WERI-Rb-1 (cell line): ENCODE measurements around the gene ANKRD2.

Experiments
- DNase-seq: peaks from one replicate; pipeline ENCODE4 v3.0.0-alpha.2; 2020
- H3K27ac ChIP-seq: fragments of 250-450 bp; sonication (Bioruptor Pico); 2 replicates; pipeline ENCODE4 v1.5.1; 2020; ENCODE audit warnings: mild to moderate bottlenecking, moderate library complexity
- H3K27me3 ChIP-seq: fragments of 250-450 bp; sonication (Bioruptor Pico); 2 replicates; pipeline ENCODE4 v1.5.1; 2021; ENCODE audit warnings: mild to moderate bottlenecking, low read depth, moderate library complexity; ENCODE audit not compliant: insufficient read depth, severe bottlenecking
- H3K36me3 ChIP-seq: fragments of 250-450 bp; sonication (Bioruptor Pico); 2 replicates; pipeline ENCODE4 v1.5.1; 2020; ENCODE audit warnings: mild to moderate bottlenecking, moderate library complexity
- H3K4me3 ChIP-seq: 2 replicates; pipeline ENCODE4 v1.5.1; 2011; ENCODE audit warnings: low read depth, mild to moderate bottlenecking, control low read depth, low read length
- H3K9me3 ChIP-seq: fragments of 250-450 bp; sonication (Bioruptor Pico); 2 replicates; pipeline ENCODE4 v1.5.1; 2021; ENCODE audit warnings: mild to moderate bottlenecking, moderate library complexity; ENCODE audit not compliant: severe bottlenecking
- TF ChIP-seq, protein P1 (sequence below): IDR thresholded peaks from 2 replicates; pipeline ENCODE4 v1.5.1; 2011; ENCODE audit warnings: low read depth, mild to moderate bottlenecking, control low read depth, inconsistent platforms, low read length

The ANKRD2 gene

GRCh38 chr10:97531401-97531986 is 41.1 kb upstream of the ANKRD2 start:
- H3K27me3 ChIP-seq: no peaks in the 10 kb centered on the region
- DNase-seq: no peak
- TF ChIP-seq, protein P1, sequence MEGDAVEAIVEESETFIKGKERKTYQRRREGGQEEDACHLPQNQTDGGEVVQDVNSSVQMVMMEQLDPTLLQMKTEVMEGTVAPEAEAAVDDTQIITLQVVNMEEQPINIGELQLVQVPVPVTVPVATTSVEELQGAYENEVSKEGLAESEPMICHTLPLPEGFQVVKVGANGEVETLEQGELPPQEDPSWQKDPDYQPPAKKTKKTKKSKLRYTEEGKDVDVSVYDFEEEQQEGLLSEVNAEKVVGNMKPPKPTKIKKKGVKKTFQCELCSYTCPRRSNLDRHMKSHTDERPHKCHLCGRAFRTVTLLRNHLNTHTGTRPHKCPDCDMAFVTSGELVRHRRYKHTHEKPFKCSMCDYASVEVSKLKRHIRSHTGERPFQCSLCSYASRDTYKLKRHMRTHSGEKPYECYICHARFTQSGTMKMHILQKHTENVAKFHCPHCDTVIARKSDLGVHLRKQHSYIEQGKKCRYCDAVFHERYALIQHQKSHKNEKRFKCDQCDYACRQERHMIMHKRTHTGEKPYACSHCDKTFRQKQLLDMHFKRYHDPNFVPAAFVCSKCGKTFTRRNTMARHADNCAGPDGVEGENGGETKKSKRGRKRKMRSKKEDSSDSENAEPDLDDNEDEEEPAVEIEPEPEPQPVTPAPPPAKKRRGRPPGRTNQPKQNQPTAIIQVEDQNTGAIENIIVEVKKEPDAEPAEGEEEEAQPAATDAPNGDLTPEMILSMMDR: no peak
- no peaks in the 10 kb centered on the region for H3K9me3 ChIP-seq
- H3K36me3 ChIP-seq: no peaks in the 10 kb centered on the region
- H3K27ac ChIP-seq: no peak overlapping the region
- H3K4me3 ChIP-seq: no peak overlapping the region

DNA sequence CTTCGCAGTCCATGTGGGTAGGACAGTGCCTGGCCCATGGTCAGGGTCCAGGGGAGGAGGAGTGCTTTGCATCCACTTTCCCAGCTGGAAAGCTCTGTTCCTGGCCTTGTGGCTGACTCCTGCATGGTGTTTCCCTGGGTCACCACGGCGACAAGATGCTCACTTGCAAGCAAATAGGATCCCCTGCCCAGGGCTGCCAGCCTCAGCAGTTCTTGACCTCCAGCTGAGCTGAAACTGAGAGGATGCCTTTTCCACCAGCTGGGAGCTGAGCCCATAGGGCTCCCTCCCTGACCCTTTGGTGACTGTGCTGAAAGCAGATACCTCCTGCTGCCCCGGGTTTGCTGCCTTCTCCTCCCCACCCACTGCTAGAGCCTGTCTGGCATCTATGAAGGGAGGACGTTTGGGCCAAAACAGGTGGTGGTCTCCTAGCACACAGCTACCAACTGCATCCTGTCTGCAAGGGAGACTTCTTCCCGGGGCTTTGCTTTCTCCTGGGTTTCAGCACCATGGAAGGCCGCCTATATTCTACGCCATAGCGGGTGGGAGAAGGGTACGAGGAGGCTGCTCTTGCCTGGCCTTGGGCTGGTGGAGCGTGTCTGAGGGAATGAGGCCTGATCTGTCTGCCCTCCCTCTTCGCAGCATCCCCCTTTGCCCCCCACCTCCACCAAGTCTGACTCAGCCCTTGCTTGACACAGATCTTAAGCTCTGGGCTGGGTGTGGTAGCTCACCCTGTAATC is 39.5 kb upstream of the ANKRD2 start:
- peak; percentile 49 for DNase-seq
- H3K27ac ChIP-seq: no peak overlapping the region
- no peaks in the 10 kb centered on the region for H3K27me3 ChIP-seq
- H3K9me3 ChIP-seq: no peaks in the 10 kb centered on the region
- H3K36me3 ChIP-seq: no peaks in the 10 kb centered on the region
- no peak overlapping the region for H3K4me3 ChIP-seq
- TF ChIP-seq, protein P1: no peak

DNA sequence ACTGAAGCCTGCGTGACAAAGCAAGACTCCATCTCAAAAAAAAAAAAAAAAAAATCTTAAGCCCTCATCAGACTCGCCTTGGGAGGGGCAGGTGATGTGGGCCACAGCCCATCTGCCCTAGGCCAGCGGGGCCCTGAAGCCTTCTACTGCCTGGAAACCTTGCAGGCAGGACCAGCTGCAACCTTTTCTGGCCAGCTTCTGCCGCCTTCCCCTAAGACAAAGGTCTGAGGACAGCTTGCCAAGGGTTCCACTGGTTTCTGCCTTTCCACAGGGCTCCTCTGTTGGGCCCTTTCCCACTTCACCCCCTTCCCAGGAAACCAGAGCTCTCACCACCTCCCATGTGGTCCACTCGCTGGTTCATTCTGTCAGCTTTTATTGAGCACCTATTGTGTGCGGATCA is 38.7 kb upstream of the ANKRD2 start:
- Histone ChIP-seq H3K27ac (peak overlapping the region; percentile 6; the same call in 1 of the 2 replicates), H3K27me3 (no peaks in the 10 kb centered on the region), H3K4me3 (no peak overlapping the region), H3K36me3 (no peaks in the 10 kb centered on the region), H3K9me3 (no peaks in the 10 kb centered on the region)
- TF ChIP-seq, protein P1: no peak
- DNase-seq: no peak

GRCh38 chr10:97534746-97535367 is 37.7 kb upstream of the ANKRD2 start:
- DNase-seq: peak; percentile 57
- Histone ChIP-seq H3K27me3 (no peaks in the 10 kb centered on the region), H3K9me3 (no peaks in the 10 kb centered on the region), H3K27ac (no peak overlapping the region), H3K36me3 (no peaks in the 10 kb centered on the region), H3K4me3 (no peak overlapping the region)
- TF ChIP-seq, protein P1: peak; percentile 78

DNA sequence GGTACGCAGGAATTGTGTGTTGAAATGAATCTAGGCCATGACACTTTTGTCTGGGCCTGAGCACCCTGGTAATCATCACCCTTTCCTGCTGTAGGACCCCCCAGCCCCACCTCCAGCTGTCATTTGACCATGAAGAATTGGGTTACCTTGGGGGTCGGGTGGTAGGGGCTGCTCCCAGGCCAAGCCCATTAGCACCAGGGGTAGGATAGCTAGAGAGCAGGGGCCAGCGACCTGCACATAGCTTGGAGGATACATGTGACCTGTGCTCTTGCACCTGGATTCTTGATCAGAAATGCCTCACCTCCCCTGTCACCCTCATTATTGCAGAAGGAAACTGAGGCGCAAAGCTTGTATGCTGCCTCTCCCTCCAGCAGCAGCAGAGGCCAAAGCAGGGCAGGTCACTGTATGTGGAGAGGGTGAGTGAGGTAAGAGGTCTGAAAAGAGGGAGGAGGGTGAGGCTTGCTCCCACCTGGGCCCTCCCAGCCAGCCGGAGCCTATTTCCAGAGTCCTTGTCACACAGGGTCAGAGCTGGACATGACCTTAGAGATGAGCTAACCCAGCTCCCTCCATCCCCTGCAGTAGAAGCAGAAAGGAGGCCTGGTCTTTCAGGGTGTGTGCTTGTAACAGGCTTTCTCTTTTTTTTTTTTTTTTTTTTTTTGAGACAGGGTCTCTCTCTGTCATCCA is 35.3 kb upstream of the ANKRD2 start:
- Histone ChIP-seq H3K27me3 (no peaks in the 10 kb centered on the region), H3K4me3 (no peak overlapping the region), H3K27ac (no peak overlapping the region), H3K9me3 (no peaks in the 10 kb centered on the region), H3K36me3 (no peaks in the 10 kb centered on the region)
- TF ChIP-seq, protein P1: no peak
- no peak for DNase-seq
